ENCODE results near the gene KIF13A.
"Not testable (repeated sequence)": the region's sequence is repeated elsewhere in the genome, so short reads cannot be mapped to it uniquely, and the experiment has no call there.

The KIF13A gene

GRCh38 chr6:17967668-17968518 is 19.5 kb downstream of the KIF13A start:
- DNase-seq: no peak

DNA sequence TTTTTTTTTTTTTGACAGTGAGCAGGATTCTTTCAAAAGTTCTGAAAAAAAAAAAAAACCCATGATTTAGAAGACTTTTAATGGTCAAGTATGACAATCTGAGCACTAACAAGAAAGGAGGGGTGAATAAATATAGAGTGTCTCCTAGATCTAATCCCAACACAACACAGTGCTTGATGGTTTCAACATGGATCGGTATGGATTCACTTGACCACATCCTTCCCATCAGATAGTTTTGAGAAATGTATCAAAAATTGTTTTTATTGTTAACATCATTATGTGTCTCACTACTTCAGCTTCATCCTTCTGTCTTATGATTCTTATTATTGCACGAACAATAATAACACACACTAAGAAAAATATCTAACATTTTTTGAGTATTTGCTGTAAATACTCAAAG is 21.0 kb downstream of the KIF13A start:
- no peak for DNase-seq

DNA sequence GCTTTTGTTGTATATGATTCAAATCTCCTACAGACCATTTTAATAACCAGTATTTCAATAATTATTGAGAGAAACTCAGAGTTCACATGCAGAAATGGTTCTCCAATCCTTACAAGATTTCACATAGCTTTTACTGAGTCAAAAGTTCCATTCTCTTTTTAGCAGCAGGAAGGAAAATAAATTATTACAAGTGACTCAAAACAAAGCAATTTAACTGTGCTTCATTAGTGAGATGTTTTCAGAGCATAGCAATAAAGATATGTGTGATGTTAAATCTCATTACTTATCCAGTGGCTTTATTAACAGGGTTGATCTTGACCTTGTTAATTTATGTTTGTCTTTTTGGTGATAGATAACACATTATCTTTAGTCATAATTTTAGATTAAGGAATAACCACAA is 22.0 kb downstream of the KIF13A start:
- DNase-seq: no peak

GRCh38 chr6:17964633-17965032 is 22.8 kb downstream of the KIF13A start:
- no peak for DNase-seq

DNA sequence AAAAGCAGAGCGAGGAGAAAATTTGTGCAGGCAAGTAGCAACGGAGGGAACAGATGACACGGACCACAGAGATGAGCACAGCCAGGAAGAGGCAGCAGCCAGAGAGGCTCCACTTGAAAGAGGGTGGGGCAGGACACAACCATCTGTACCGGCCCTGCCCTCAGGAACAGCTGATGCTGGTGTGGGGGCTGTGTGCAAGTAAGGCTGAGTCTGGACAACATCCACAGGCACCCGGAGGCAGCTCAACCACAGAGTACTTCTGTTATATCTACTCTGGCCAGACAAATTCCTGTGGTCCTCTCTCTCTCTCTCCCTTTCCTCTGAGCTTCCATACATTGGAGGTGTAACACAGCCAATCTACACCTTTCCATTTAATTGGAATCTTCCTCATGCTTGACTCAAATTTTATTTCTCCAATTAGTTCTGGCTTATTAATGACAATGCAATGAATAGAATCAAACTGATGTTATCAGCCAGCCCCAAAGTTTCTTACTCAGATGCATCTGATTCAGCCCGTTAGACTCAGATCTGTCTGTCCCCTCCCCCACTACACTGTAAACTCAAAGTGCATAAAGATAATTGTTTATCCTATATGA is 24.9 kb downstream of the KIF13A start:
- no peak for DNase-seq

GRCh38 chr6:17959302-17959701 is 28.1 kb downstream of the KIF13A start:
- no peak for DNase-seq

- no peak for DNase-seq
Measured at GRCh38 chr6:17957904-17958620, 29.4 kb downstream of the KIF13A start.

GRCh38 chr6:17957498-17957897 is 29.9 kb downstream of the KIF13A start:
- no peak for DNase-seq

DNA sequence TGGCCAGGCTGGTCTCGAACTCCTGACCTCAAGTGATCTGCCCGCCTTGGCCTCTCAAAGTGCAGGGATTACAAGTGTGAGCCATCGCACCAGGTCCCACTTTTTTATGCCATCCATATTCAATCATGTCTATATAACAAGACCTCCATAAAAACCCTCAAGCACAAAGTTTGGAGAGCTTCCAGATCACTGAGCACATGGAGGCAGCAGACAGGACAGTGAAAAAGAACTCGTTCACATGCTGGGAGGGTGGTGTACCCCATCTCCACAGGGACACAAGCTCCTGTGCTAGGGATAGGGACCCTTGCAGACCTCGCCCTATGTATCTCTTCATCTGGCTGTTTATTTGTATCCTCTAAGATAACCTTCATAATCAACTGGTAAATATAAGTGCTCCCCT is 30.3 kb downstream of the KIF13A start:
- no peak for DNase-seq

DNA sequence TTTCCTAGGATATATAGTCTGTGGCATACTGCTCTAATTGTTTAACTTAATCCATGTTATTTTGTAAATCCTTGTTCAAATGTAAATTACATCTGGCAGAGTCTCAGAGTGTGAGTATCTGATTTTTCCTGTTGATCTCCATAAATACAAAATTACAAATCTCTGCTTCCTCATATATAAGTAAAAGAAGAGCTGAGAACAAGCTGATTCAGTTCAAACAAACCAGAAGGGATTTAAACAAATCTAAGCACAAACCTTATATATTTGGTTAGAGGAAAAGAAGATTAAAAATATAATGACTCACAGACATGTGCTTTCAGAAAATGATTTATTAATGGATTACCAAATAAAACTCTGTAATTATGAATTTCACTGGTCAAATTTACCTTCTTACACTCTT is 37.3 kb downstream of the KIF13A start:
- no peak for DNase-seq

DNA sequence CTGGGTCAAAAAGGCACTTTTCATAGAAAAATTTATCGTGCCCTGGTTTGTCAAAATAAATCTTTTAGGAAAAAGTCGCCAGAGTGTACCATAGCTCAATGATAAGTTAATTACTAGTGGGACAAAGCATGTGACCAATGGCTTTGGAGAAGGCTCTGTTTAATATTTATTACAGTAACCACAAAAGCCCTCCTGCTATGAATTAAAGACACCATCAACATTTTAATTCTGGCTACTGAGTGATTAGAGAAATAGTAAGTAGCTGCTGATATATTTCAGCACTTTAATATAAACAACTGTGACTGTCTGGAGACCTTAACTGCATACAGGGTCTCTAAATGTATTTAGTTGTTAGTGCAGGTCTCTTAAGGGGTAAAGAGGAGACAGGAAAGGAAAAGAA is 38.3 kb downstream of the KIF13A start:
- no peak for DNase-seq

- no peak for DNase-seq
Measured at GRCh38 chr6:17948725-17949124, 38.7 kb downstream of the KIF13A start.

GRCh38 chr6:17947574-17947973 is 39.9 kb downstream of the KIF13A start:
- DNase-seq: not testable (repeated sequence)

GRCh38 chr6:17945575-17945974 is 41.9 kb downstream of the KIF13A start:
- no peak for DNase-seq

- no peak for DNase-seq
Measured at GRCh38 chr6:17945111-17945510, 42.3 kb downstream of the KIF13A start.

DNA sequence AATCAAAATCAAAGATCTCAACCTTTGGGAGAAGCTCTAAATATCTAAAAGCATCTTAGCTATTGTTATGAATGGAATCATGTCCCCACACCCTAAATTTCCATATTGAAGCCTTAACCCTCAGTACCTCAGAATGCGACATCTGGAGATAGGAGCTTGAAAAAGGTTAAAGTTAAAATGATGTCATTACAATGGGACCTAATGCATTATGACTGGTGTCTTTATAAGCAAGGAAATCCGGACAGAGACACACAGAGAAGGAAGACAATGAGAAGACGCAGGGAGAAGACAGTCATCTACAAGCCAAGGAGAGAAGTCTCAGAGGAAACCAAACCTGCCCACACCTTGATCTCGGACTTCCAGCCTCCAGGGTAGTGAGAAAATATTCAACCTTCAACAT is 46.1 kb downstream of the KIF13A start:
- DNase-seq: no peak

GRCh38 chr6:17940151-17940792 is 47.2 kb downstream of the KIF13A start:
- DNase-seq: no peak

DNA sequence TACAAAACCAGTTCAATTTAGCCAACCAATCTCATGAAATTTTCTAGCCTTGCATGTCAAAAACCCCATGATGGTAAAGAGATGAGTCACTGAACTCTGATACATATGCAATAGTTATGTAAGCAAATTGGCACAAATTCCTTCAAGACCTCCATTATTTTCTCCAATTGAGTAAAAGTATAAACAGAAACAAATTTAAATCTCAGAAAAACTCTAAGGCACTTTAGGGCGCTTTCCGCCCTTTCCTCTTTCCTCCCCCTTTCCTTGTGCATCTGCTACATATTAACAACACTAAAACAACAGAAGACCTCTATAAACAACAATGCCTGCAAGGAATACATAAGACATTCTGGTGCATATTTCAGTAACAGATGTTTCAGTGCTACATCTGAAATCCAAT is 48.5 kb downstream of the KIF13A start:
- no peak for DNase-seq

- no peak for DNase-seq
Measured at GRCh38 chr6:17935188-17936149, 52.0 kb downstream of the KIF13A start.

DNA sequence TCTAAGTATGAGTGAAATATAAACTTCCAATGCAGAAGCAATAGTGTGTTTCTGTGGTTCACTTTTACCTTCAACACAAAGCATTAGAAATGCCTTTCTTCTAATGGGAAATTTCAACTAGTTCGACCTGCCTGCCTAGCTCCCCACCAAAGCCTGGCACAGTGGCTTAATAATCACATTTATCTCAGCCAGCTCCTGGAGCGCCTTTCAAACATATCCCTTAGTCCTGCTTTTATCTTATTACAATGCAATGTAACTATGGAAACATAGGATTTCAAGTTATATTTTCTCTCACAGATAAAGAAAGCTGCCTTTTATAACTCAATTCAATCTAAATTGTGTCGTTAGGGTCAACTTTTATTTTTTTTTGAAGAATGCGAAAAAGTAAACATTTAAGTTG is 53.7 kb downstream of the KIF13A start:
- no peak for DNase-seq

DNA sequence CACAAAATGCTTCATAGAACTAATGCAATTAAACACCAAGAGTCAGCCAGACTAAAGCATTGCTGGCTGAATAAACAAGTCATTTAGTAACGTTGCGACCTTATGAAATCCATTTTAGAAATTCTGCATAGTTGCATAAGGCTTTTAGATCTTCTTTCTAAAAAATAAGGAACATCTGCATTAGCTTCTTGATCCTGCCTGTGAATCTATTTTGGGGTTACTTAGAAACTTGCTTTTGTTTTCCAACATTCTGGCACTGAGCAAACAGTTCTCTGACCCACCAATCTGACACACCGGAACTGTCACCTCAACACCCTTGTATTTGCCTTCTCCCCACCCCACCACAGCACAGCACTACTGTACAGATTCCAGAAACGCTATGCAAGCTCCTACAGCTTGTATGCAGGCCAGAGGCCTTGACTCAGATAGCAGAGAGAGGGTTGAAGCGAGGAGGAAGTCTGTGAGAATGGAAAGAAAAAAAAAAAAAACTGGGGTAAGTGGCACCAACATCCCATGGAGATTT is 55.0 kb downstream of the KIF13A start:
- no peak for DNase-seq

- no peak for DNase-seq
Measured at GRCh38 chr6:17931227-17931626, 56.2 kb downstream of the KIF13A start.
